Parathyroid adenoma (tissue), 2 donors: ENCODE results near the gene CACNA1S.

Experiments used
- H2AFZ ChIP-seq: fragments of 300-600 bp; sonication (generic); one replicate; pipeline ENCODE4 v1.7.0; 2017; ENCODE audit warnings: antibody characterized with exemption, mild to moderate bottlenecking
- H3K27ac ChIP-seq: fragments of 300-600 bp; sonication (generic); one replicate; pipeline ENCODE4 v1.7.0; 2017
- H3K27me3 ChIP-seq: fragments of 300-600 bp; sonication (generic); one replicate; pipeline ENCODE4 v1.7.0; 2017; ENCODE audit warnings: low read length; ENCODE audit not compliant: control insufficient read depth, insufficient read depth
- H3K36me3 ChIP-seq: fragments of 300-600 bp; sonication (generic); one replicate; pipeline ENCODE4 v1.7.0; 2017; ENCODE audit warnings: low read length; ENCODE audit not compliant: control insufficient read depth, insufficient read depth
- H3K4me1 ChIP-seq: fragments of 300-600 bp; sonication (generic); one replicate; pipeline ENCODE4 v1.7.0; 2017; ENCODE audit warnings: control low read depth
- H3K4me2 ChIP-seq: fragments of 300-600 bp; sonication (generic); one replicate; pipeline ENCODE4 v1.7.0; 2017; ENCODE audit warnings: low read length
- H3K4me3 ChIP-seq: fragments of 300-600 bp; sonication (generic); one replicate; pipeline ENCODE4 v1.7.0; 2017; ENCODE audit warnings: low read depth, low read length
- H3K79me2 ChIP-seq: fragments of 300-600 bp; sonication (generic); one replicate; pipeline ENCODE4 v1.7.0; 2017; ENCODE audit warnings: control low read depth
- H3K9ac ChIP-seq: fragments of 300-600 bp; sonication (generic); one replicate; pipeline ENCODE4 v1.7.0; 2017; ENCODE audit warnings: mild to moderate bottlenecking
- H3K9me3 ChIP-seq: fragments of 300-600 bp; sonication (generic); one replicate; pipeline ENCODE4 v1.7.0; 2017; ENCODE audit warnings: low read length; ENCODE audit not compliant: control insufficient read depth
- TF ChIP-seq, protein P1 (sequence below): fragments of 300-600 bp; sonication (generic); IDR thresholded peaks from one replicate; pipeline ENCODE4 v1.7.0; 2017; ENCODE audit warnings: antibody characterized with exemption, mild to moderate bottlenecking
- donor health status: primary hyperparathyroidism.

CACNA1S gene

GRCh38 chr1:201143726-201144635, 31.8 kb upstream of the CACNA1S start:
- no peaks in the 10 kb centered on the region for H3K9me3 ChIP-seq
- TF ChIP-seq, protein P1, sequence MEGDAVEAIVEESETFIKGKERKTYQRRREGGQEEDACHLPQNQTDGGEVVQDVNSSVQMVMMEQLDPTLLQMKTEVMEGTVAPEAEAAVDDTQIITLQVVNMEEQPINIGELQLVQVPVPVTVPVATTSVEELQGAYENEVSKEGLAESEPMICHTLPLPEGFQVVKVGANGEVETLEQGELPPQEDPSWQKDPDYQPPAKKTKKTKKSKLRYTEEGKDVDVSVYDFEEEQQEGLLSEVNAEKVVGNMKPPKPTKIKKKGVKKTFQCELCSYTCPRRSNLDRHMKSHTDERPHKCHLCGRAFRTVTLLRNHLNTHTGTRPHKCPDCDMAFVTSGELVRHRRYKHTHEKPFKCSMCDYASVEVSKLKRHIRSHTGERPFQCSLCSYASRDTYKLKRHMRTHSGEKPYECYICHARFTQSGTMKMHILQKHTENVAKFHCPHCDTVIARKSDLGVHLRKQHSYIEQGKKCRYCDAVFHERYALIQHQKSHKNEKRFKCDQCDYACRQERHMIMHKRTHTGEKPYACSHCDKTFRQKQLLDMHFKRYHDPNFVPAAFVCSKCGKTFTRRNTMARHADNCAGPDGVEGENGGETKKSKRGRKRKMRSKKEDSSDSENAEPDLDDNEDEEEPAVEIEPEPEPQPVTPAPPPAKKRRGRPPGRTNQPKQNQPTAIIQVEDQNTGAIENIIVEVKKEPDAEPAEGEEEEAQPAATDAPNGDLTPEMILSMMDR, result no peak
- no peak overlapping the region for H3K4me3 ChIP-seq
- no peak overlapping the region for H3K27ac ChIP-seq
- no peak overlapping the region for H3K9ac ChIP-seq
- H3K79me2 ChIP-seq, result no peaks in the 10 kb centered on the region
- no peaks in the 10 kb centered on the region for H3K36me3 ChIP-seq
- H3K4me2 ChIP-seq, result no peak overlapping the region
- H3K4me1 ChIP-seq, result no peaks in the 10 kb centered on the region
- H2AFZ ChIP-seq, result no peak overlapping the region
- H3K27me3 ChIP-seq, result no peaks in the 10 kb centered on the region

GRCh38 chr1:201142849-201143725, 30.9 kb upstream of the CACNA1S start:
- TF ChIP-seq, protein P1, result no peak
- H3K9ac ChIP-seq, result no peak overlapping the region
- no peaks in the 10 kb centered on the region for H3K9me3 ChIP-seq
- no peaks in the 10 kb centered on the region for H3K79me2 ChIP-seq
- H3K36me3 ChIP-seq, result no peaks in the 10 kb centered on the region
- no peaks in the 10 kb centered on the region for H3K27me3 ChIP-seq
- no peak overlapping the region for H2AFZ ChIP-seq
- no peaks in the 10 kb centered on the region for H3K4me1 ChIP-seq
- no peak overlapping the region for H3K4me3 ChIP-seq
- no peak overlapping the region for H3K27ac ChIP-seq
- no peak overlapping the region for H3K4me2 ChIP-seq

GRCh38 chr1:201142011-201142848, 30.0 kb upstream of the CACNA1S start:
- Histone ChIP-seq H3K36me3 (no peaks in the 10 kb centered on the region), H2AFZ (no peak overlapping the region), H3K27me3 (no peaks in the 10 kb centered on the region), H3K4me3 (no peak overlapping the region), H3K9ac (no peak overlapping the region), H3K79me2 (no peaks in the 10 kb centered on the region), H3K4me2 (no peak overlapping the region), H3K27ac (no peak overlapping the region), H3K9me3 (no peaks in the 10 kb centered on the region), H3K4me1 (no peaks in the 10 kb centered on the region)
- TF ChIP-seq, protein P1, result no peak

GRCh38 chr1:201141418-201141817, 29.2 kb upstream of the CACNA1S start:
- Histone ChIP-seq H3K27ac (no peak overlapping the region), H3K4me2 (no peak overlapping the region), H3K9me3 (no peaks in the 10 kb centered on the region), H3K4me1 (no peaks in the 10 kb centered on the region), H3K79me2 (no peaks in the 10 kb centered on the region), H3K4me3 (no peak overlapping the region), H3K27me3 (no peaks in the 10 kb centered on the region), H3K9ac (no peak overlapping the region), H3K36me3 (no peaks in the 10 kb centered on the region), H2AFZ (no peak overlapping the region)
- TF ChIP-seq, protein P1, result no peak
